HUDEP-2 (cell line): ENCODE results near the gene BAIAP2L1.
"Not testable (repeated sequence)": the region's sequence is repeated elsewhere in the genome, so short reads cannot be mapped to it uniquely, and the experiment has no call there.

Source experiments
- DNase-seq, 76 experiments: peaks; one replicate each; lab custom pipeline; 2025; ENCODE audit not compliant: unreplicated experiment in 76 of 76; lab: John Stamatoyannopoulos, UW

BAIAP2L1 gene, protein sequence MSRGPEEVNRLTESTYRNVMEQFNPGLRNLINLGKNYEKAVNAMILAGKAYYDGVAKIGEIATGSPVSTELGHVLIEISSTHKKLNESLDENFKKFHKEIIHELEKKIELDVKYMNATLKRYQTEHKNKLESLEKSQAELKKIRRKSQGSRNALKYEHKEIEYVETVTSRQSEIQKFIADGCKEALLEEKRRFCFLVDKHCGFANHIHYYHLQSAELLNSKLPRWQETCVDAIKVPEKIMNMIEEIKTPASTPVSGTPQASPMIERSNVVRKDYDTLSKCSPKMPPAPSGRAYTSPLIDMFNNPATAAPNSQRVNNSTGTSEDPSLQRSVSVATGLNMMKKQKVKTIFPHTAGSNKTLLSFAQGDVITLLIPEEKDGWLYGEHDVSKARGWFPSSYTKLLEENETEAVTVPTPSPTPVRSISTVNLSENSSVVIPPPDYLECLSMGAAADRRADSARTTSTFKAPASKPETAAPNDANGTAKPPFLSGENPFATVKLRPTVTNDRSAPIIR

DNA sequence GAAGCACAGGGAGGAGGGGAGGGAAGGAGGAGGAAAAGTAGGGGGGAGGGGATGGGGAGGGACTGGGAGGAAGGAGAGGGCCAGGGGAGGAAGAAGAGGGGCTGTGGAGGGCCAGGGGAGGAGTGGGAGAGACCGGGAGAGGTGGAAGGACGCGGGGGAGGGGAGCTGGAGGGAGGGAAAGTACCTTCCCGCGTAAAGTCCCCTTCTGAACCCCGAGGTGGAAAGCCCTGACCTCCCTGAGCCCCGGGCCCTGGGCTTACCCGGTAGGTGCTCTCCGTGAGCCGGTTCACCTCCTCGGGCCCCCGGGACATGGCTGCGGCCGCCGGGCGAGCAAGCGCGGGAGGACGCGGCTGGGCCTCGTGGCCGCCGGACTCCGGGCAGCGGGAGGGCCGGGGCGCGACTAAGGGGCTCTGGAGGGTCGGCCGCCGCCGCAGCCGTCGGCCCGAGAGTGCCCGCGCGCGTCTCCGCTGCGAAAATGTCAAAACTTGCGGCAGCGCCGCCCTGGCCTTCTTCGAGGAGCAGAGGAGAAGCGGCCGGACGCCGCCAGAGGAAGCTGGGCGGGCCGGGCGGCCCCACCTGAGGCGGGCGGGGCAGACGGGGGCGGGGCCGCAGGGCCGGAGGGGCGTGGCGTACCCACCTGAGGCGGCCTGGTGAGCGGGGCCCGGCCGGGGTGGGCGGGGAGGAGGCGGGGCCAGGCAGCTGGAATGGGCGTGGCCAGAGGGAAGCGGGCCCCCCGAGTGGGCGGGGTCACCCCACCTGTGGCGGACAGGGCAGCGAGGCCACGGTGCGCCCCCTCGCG is at the start of gene BAIAP2L1:
TSS of gene BAIAP2L1 (minus strand) at position 549 of the 799 bp plus-strand sequence. CDS start at position 311, 238 bp downstream.
- peak in 64 of 76 experiments; percentile 5 to 77 (median 48) for DNase-seq

DNA sequence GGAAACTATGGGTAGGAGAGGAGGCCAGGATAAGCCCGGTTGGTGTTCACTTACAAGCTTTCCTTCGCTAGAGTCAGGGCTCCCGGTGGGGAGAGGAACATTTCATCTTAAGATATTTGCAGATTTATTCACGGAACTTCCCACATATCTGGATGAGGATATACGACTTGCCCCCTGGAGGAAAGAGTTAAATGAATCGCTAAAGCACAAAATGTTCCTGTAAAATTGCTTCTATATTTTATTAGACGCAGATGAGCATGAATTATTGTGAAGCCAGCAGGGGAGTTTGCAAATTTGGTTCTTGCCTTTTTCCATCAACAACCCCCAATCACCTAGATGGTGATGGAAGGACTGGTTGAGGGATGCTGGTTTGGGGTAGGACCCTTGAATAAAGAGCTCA is 47.9 kb upstream of the BAIAP2L1 start:
- DNase-seq = no peak

DNA sequence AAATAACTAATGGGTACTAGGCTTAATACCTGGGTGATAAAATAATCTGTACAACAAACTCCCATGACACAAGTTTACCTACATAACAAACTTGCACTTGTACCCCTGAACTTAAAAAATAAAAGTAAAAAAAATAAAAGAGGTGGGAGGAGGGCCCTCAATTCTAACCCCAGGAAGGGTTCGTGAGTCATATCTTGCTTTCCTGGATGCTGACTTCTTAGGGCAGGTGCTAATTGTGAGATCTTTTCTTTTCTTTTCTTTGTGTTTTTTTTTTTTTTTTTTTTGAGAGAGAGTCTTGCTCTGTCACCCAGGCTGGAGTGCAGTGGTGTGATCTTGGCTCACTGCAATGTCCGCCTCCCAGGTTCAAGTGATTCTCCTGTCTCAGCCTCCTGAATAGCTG is 40.1 kb upstream of the BAIAP2L1 start:
- not testable (repeated sequence) for DNase-seq

DNA sequence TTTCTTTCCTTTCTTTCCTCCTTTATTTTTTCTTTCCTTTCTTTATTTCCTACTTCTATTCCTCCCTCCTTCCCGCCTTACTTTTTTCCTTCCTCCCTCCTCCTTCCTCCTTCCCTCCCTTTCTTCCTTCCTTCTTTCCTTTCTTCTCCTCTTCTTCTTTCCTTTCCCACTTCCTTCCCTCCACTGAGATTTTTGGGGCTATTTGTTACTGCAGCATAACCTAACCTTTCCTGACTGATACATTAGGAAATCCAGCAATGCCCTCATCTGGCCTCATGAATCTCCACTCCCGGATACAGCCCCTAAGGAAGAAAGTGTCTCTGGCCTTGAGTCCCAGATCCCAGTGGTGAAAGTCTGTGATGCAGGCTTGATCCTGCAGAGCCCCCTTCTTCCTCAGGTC is 38.6 kb upstream of the BAIAP2L1 start:
- DNase-seq = no peak

DNA sequence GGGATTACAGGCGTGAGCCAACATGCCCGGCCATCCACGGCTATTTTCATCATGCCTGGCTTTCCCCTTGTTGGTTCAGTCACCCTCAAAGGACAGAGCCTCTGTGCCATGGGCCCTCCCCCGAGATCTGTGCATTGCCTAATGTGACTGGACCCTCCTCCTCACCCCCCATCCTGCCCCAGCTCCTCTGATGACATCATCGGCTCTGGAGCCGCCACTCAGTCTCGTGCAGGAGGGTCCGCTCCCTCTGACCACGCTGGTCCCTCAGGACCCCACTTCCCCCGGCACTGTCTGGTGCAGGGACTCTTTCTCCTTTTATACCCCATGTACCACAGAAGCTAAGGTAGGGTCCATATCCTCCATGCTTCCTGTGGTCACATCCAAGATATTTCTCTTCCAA is 33.2 kb upstream of the BAIAP2L1 start:
- DNase-seq = no peak

DNA sequence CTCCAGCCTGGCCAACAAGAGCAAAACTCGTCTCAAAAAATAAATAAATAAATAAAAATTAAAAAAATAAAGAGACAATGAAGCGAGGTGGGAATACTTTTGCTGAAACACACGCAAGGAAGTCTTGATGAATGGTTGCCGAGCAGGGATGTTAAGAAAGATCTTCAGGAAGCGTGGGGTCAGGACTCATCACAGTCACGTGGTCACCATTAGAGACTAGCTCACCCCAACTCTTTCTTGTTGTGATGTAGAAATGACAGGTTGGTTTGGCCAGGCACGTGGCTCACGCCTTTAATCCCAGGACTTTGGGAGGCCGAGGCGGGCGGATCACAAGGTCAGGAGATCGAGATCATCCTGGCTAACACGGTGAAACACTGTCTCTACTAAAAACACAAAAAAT is 28.9 kb upstream of the BAIAP2L1 start:
- DNase-seq = no peak

DNA sequence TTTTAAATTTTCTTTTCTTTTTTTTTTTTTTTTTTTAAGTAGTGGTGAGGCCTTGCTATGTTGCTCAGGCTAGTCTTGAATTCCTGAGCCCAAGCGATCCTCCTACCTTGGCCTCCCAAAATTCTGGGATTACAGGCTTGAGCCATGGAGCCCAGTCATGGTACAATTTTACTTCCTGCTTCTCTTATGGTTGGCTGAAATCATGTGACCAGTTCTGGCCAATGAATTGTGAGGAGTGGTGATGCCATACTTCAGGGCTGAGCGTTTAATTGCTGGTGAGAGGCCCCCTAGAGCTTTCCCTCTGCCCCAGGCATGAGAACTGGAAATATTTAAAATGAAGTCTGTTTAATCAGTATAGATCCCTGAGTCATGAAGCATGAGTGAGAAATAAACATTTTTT is 22.2 kb upstream of the BAIAP2L1 start:
- DNase-seq = peak in 2 of 76 experiments; percentile 1 to 2

DNA sequence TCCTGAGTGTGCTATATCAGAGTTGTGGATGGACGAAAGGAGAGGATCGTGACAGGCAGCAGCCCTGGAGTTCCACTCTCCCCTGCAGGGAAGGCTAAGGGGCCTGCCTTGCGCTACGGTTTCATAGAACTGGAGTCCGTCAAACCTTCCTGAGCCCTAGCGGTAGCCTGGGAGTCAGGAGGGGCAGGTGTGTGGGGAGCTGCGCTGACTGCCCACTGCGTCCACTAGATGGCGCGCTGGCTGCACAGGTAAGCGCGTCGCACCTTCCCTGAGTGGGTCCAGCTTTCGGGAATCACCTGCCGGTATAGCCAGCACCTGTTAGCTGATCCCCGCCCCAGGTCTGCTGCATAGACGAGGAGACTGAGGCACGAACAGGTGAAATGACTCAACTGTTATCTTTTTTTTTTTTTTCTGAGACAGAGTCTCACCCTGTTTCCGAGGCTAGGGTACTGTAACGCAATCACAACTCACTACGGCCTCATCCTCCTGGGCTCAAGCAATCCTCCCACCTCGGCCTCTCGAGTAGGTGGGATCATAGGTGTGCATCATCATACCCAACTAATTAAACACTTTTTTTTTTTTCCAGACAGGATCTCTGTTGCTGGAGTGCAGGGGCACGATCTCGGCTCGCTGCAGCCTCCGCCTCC is 20.2 kb upstream of the BAIAP2L1 start:
- DNase-seq = peak in 36 of 76 experiments; percentile 1 to 52 (median 18)

DNA sequence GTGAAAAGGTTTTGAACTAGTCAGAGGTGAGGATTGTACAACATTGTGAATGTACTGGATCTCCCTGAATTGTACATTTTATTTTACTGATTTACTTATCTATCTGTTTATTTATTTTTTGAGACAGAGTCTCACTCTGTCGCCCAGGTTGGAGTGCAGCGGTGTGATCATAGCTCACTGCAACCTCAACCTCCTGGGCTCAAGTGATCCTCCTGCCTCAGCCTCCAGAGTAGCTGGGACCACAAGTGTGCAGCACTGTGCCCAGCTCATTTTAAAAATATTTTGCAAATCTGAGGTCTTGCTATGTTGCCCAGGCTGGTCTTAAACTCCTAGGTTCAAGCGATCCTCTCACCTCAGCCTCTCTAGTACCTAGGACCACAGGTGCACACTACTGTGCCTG is 19.1 kb upstream of the BAIAP2L1 start:
- DNase-seq = not testable (repeated sequence)

DNA sequence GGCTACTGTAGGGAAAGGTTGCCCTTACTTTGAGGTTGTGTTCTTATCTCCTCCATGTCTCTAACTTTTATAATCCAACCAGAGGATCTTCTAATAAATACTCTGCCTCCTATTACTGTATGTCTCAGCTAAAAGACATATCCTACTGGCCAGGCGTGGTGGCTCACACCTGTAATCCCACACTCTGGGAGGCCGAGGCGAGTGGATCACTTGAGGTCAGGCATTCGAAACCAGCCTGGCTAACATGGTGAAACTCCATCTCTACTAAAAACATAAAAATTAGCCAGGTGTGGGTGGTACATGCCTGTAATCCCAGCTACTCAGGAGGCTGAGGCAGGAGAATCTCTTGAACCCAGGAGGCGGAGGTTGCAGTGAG is 18.4 kb upstream of the BAIAP2L1 start:
- DNase-seq = not testable (repeated sequence)

DNA sequence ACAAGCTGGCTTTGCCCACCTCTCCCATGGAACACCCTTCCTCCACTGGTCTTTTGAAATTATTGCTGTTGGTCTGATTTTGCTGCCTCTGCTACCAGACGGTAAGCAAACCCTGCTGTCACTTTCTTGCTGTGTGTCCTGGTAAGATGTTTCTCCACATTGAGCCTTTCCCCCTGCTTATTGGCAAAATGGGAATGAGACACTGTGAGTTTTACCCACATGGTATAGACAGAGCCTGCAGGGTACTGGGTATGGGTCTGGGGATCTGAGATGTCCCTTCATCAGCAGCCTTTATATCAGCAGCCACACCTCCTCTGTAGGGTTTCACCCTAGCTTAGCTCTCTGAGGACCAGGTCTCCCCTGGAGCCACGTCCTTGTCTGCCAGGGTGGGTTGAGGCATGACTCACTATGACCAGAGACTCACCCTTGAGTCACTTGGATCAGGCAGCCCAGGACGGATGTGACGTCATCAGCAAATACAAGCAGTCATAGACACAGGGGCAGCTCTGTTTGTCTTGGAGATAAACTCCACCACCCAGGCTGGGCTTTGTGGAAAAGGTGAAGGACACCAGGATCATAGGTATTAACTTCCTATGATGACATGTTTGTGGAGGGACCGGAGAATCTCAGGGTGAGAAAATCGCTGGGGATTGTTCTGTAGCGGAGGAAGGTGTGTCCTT is 17.9 kb upstream of the BAIAP2L1 start:
- DNase-seq = peak in 10 of 76 experiments; percentile 1 to 36 (median 6)

DNA sequence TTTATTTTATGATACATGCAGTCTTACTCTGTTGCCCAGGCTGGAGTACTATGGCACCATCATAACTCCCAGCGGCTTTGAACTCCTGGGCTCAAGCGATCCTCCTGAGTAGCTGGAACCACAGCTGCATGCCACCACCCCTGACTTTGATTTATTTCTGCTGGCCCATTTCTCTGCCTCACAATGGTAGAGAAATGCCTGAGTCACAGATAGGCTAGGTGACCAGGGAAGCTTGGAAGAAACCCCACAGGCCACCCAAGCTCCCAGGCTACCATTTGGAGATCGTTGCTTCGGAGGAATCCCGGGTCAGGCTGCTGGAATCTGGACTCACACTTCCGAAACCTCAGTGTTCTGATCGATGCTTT is 17.4 kb upstream of the BAIAP2L1 start:
- DNase-seq = no peak

DNA sequence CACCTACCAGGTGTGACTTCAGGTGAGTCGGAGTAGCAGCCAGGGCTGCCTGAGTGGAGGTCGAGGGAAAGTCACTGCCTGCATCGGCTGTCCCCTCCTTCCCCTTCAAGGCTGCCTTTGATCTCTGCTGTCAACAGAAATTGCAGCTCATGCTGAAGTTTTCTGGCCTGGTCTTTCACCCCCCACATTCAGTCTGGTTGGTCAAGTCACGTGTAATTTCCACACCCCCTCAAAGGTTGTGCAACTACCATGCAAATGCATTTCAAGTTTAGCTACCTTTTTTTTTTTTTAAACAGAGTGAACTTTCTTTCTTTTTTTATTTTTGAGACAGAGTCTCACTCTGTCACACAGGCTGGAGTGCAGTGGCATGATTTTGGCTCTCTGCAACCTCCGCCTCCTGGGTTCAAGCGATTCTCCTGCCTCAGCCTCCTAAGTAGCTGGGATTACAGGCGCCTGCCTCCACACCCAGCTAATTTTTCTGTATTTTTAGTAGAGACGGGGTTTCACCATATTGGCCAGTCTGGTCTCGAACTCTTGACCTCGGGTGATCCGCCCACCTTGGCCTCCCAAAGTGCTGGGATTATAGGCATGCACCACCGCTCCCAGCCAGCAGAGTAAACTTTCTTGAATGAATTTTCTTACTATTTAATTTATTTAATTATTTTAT is 16.8 kb upstream of the BAIAP2L1 start:
- not testable (repeated sequence) for DNase-seq

DNA sequence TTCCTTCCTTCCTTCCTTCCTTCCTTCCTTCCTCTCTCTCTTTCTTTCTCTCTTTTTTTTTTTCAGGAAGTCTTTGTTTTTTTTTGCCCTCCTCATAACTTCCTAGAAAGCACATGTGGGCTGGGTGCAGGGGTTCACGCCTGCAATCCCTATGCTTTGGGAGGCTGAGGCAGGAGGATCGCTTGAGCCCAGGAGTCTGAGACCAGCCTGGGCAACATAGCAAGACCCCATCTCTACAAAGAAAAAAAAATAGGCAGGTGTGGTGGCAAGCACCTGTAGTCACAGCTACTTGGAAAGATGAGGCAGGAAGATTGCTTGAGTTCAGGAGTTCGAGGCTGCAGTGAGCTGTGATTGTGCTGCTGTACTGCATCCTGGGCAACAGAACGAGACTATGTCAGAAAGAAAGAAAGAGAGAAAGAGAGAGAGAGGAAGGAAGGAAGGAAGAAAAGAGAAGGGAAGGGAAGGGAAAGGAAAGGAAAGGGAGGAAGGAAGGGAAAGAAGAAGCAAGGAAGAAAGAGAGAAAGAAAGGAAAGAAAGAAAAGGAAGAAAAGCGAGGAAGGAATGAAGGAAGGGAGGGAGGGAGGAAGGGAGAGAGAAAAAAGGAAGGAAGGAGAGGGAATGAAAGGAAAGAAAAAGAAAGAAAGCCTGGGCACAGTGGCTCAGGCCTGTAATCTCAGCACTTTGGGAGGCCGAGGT is 13.5 kb upstream of the BAIAP2L1 start:
- no peak for DNase-seq

DNA sequence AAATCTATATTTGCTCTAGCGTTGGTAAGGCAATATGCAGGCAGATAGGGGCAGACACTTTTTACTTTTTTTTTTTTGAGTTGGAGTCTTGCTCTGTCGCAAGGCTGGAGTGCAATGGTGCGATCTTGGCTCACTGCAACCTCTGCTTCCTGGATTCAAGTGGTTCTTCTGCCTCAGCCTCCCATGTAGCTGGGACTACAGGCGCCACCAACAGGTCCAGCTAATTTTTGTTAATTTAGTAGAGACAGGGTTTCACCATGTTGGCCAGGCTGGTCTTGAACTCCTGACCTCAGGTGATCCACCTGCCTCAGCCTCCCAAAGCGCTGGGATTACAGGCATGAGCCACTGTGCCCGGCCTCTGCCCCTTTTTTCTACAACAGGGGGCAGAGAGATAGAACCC is 12.8 kb upstream of the BAIAP2L1 start:
- not testable (repeated sequence) for DNase-seq

DNA sequence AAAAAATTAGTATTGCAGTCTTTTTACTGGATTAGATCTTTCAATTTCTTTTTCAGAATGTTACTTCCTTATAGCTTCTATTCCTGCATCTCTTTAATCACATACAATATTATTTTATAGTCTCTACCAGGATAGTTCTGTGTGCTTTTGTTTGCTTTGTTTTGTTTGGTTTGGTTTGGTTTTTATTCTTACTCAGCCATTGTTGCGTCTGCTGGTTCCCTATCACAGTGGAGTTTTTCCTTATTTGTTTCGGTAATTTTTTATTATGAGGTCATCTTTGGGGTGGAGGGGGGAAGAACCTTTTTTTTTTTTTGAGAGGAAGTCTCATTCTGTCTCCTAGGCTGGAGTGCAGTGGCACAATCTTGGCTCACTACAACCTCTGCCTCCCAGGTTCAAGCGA is 9.0 kb upstream of the BAIAP2L1 start:
- DNase-seq = no peak

DNA sequence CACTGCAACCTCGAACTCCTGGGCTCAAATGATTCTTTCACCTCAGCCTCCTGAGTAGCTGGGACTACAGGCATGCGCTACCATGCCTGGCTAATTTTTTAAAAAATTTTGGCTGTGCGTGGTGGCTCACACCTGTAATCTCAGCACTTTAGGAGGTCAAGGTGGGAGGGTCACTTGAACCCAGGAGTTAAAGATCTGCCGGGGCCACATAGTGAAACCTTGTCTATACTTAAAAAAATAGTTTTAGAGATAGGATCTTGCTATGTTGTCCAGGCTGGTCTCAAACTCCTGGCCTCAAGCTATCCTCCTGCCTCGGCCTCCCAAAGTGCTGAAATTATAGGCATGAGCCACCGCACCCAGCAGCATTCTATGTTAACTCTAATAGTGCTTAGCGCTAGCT is 7.3 kb upstream of the BAIAP2L1 start:
- not testable (repeated sequence) for DNase-seq

DNA sequence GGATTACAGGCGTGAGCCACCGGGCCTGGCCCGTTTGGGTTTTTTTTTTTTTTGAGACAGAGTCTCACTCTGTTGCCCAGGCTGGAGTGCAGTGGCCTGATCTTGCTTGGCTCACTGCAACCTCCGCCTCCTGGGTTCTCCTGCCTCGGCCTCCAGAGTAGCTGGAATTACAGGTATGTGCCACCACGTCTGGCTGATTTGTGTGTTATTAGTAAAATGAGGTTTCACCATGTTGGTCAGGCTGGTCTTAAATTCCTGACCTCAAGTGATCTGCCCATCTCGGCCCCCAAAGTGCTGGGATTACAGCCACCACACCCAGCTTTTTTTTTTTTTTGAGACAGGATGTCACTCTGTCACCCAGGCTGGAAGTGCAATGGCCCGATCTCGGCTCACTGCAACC is 5.9 kb upstream of the BAIAP2L1 start:
- DNase-seq = no peak

DNA sequence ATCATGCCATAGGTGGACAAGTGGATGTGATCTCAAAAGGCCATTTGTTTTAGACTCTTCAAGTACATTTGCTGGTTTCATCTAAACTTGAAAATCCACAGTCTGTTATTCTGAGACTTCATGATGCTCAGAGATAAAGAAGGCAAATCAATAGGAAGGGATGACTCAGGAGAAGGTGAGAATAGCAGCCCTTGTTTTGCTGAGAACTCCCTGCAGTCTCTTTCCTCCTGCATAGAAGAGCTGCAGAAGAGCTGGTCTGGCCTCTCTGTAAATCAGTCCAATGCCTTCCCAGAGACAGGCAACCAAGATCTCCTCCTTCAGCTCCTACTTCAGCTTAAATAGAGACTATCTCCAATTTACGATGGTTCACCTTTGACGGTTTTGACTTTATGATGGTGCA is 4.0 kb upstream of the BAIAP2L1 start:
- DNase-seq = no peak
